Activated naive CD4-positive, alpha-beta T cell treated with anti-CD3 and anti-CD28 coated beads, Interleukin-2, amount 50 U/mL, for 16 hours (primary cell): ENCODE results near the gene ZDHHC24.
"Not testable (repeated sequence)": the region's sequence is repeated elsewhere in the genome, so short reads cannot be mapped to it uniquely, and the experiment has no call there.

Experiments
- DNase-seq: peaks from one replicate; pipeline ENCODE4 v3.0.0-alpha.2; 2020

ZDHHC24 gene

DNA sequence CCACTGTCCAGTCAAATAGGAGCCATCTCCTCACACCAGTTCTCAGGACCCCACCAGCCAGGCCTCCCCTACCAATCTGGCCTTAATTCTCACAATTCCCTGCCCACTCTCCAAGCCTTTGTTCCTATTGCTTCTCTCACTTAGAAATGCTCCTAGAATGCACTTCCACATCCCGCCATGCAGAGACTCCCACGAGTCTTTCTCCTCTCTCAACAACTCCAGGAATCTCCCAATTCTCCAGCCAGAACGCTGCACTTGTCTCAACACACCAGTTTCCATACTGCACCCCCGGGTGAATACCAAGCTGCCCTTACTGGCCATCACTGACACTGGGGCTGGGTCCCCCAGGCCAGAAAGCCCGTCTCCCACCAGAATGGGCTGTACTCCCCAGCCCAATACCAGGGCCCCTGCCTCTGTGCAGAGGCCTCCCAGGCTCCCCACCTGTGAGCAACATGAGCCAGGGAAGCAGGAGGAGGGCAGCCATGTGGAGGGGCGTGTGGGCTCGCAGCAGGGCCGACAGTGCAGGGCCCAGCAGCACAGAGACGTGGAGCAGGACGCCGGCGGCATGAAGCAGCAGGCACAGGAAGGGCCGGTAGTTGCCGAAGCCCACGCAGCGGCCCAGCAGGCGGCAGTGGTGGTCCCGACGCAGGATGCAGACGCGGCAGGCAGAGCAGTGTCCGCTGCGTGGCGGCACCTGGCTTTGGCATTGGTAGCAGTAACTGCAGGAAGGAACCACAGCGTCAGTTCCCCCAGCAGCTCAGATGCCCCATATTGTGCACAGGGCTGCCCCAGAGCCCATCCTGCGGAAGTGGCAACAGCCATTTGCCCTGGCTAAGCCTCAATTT, 2.4 kb downstream of the ZDHHC24 start:
- DNase-seq: peak; percentile 40

DNA sequence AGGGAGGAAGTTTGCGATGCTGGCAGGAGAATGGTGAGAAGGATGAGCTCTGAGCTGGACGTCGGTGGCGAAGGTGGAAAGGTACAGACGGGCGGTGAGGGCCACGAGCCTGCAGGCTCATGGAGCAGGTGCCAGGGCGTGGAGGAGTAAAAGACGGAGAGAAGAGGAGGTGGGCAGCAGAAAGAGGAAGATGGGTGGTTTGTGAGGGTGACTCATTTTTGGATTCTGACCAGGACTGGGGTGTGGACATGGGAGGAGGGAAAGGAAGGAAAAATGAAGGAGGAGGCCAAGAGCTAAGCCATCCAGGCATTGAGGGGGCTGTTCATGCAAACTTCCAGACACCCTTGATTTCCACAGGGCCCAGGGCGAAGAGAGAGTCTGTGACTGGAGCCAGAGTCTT, 3.5 kb downstream of the ZDHHC24 start:
- DNase-seq: no peak

DNA sequence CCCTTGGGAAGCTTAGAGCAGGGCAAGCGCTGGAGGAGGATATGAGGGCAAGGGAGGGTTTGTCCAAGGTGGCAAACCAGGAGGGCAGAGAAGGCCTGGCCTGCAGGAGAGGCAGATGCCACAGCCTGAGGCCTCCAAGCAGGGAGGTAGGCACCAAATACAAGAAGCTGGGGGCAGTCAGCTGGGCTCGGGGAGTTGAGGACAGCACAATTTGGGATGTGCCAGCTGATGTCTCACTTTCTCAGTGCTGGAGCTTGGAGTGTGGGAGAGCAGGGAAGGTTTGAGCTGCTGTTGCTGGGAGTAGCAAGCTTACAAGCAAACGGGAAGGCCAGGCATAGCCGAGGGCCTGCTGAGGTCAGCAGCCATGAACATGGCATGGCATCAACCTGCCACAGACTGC, 4.0 kb downstream of the ZDHHC24 start:
- no peak for DNase-seq

- not testable (repeated sequence) for DNase-seq
Observed at GRCh38 chr11:66540598-66540997, 5.2 kb downstream of the ZDHHC24 start.

GRCh38 chr11:66539870-66540213, 6.0 kb downstream of the ZDHHC24 start:
- no peak for DNase-seq

GRCh38 chr11:66539170-66539869, 6.5 kb downstream of the ZDHHC24 start:
- DNase-seq: no peak

DNA sequence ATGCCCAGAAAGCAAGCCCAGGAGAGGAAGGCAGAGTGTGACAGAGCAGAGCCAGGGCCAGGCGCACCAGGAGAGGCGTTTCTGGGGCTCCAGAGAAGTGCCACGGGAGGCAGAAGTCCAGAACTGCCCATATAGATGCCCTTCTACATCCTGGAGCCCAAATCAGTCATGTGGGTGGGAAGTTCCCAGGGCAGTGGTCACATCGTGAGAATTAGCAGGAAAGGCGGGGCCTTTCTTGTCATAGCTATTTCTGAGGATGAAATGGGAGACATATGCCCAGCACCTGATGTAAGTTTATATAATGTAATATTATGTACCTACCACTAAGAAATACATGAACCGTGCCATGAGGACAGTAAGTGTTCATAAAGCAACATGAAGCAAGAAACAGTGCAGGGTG, 13.1 kb downstream of the ZDHHC24 start:
- DNase-seq: no peak

DNA sequence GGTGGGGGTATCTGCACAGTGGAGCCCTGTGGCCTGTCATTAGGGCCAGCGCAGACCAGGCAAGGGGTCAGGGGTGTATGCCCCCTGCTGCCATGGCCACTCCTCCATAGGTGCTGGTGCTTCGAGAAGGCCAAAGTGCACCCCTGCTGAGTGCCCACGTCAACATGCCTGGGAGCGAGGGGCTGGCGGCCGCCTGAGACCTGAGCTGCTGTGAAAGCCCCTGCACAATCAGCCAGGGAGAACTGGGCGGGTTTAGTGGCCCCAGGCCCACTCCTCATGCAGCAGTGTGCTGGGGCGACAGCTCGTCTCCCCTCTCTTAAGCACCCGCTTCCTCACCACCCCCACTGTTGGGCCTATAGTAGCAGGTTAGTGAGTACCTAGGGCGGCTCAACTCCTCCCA, 14.0 kb downstream of the ZDHHC24 start:
- no peak for DNase-seq

DNA sequence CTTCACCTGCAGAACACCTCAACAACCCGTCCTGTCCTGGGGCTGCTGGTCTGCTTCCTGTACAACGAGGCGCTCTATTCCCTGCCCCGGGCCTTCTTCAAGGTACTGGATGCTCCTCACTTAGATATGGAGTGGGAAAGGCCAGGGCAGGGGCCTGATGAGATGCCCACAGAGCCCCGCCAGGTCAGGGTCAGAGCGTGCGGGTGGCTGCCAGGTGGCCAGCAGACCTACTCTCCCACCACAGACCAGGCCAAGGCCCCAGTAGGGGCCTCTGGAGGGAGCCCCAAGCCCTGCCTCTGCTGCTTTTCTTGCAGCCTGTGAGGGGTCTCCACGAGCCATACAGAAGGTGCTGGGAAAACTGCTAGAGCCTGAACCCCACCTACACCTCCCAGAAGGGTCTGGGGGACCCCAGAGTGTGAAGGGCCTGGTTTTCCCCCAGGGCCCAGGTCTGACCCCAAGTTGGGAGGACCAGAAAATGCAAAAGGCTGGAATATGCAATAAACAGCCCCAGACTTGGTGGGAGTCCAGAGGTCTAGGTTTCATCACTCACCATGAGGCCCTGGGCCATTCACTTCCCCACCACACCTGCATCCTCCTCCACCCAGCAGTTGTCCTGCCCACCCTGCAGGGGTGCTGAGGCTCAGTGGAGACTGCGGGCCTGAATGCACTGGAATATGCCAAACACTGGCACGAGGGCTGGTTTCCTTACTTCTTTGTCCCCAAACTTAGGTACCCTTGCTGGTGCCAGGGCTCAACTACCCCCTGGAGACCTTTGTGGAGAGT, 14.7 kb downstream of the ZDHHC24 start:
- no peak for DNase-seq

- no peak for DNase-seq
Observed at GRCh38 chr11:66529655-66530054, 16.2 kb downstream of the ZDHHC24 start.

- DNase-seq: no peak
Observed at GRCh38 chr11:66529069-66529468, 16.8 kb downstream of the ZDHHC24 start.

DNA sequence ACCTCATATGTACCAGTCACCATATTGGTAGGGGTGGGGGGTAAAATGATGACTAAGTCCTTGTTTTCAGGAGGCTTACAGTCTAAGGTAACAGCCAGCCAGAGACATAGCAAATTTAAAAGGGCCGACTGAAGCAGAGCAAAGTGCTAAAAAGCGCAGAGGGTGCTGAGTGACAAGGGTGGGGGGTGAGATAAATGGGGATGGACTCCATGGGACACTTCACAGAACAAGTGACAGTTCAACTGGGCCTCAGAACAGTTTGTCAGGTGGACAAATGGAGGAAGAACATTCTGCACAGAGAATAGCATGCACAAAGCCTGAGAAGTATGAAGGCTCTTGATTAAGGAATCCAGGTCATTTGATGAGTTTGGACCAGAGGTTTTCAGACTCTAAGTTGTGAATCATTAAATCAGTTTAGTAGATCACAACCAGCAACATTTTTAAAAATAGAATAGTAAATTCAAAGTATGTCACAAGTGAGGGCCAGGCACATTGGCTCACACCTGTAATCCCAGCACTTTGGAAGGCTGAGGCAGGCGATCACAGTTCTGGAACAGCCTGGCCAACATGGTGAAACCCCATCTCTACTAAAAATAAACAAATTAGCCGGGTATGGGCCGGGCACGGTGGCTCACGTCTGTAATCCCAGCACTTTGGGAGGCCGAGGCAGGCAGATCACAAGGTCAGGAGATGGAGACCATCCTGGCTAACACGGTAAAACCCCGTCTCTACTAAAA, 21.4 kb downstream of the ZDHHC24 start:
- no peak for DNase-seq

- DNase-seq: no peak
Observed at GRCh38 chr11:66523611-66524010, 22.2 kb downstream of the ZDHHC24 start.

DNA sequence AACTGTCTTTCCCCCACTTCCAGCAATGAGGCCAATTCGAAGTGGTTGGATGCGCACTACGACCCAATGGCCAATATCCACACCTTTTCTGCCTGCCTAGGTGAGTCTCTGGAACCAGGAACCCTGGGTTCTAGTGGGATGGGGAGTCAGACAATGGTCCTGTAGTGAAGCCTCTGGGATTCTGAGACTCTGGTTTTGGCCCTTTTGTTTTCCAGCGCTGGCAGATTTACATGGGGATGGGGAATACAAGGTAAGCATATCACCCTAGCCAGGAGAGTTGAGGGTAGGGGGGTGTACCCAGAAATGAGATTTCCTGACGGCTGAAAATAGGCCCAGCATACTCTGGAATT, 34.9 kb downstream of the ZDHHC24 start:
- DNase-seq: no peak

- peak; percentile 83 for DNase-seq
Observed at GRCh38 chr11:66510271-66510989, 35.4 kb downstream of the ZDHHC24 start, which contains the start of gene BBS1. Gene BBS1 (plus strand): TSS chr11:66510635. CDS start chr11:66510660, 25 bp downstream.

- no peak for DNase-seq
Observed at GRCh38 chr11:66509131-66509561, 36.7 kb downstream of the ZDHHC24 start.

DNA sequence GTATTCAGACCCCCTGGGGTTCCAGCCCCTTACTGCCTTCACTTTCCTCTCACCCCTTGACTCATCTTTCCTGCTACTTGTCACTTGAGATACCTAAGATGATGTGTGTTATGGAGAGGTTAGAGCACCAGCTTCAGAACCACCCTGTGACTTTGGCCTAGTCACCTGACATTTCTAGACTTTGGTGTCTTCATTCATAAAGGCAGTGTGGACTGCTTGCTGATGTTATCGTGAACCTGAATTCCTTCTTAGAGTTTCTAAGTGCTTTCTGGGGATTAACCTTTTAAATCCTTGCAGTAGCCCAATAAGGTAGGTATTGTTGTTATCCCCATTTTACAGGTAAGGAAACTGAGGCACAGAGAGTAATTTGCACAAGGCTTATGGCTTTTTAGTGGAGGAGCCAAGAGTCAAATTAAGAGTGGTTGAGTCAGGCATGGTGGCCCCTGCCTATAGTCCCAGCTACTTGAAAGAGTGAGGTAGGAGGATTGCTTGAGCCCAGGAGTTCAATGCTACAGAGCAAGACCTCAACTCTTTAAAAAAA, 40.5 kb downstream of the ZDHHC24 start:
- DNase-seq: no peak

DNA sequence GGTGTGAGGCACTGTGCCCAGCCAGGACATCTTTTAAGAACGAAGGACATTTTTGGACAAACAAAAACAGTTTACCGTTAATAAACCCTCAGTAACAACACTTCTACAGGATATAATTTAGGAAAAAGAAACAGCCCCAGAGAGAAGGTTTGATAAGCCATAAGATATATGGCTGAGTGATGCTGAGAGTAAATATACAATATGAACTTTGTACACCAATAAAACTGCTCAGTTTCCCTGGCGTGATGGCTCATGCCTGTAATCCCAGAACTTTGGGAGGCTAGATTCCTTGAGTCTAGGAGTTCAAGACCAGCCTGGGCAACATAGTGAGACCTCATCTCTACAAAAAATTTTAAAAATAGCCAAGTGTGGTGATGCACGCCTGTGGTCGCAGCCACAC, 47.3 kb downstream of the ZDHHC24 start:
- no peak for DNase-seq

- DNase-seq: no peak
Observed at GRCh38 chr11:66497206-66497605, 48.6 kb downstream of the ZDHHC24 start.

DNA sequence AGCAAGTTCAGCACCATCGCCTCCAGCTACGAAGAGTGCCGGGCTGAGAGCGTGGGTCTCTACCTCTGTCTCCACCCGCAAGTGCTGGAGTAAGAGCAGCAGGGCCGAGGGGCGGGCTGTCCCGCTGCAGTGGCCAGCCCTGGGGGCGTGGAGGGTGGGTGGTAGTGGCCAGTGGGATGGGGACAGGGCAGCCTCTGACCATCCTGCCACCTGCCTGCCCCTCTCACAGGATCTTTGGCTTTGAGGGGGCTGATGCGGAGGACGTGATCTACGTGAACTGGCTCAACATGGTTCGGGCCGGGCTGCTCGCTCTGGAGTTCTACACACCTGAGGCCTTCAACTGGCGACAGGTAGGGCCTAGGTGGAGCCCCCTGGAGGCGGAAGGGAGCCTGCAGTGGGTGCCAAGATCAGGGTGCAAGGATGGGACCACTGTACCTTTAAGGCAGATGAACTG, 50.4 kb downstream of the ZDHHC24 start:
- DNase-seq: no peak

- no peak for DNase-seq
Observed at GRCh38 chr11:66494935-66495334, 50.9 kb downstream of the ZDHHC24 start.

DNA sequence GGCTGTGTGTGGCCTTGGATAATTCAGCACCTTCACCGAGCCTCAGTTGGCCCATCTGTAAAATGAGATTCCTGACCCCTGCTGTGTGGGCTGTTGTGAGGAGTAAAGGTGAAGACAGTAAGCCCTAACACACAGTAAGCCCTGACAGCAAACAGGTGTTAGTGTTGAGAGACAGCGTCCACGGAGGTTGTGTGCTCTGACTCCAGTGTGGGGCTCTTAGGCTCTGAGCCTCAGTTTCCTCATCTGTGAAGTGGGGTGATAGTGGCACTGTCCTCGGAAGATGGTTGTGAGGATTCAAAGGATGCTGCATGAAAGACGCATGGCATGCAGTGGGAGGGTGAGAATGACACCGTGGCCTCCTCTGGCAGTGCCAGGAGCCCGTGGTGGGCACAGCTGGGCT, 51.4 kb downstream of the ZDHHC24 start:
- DNase-seq: no peak
